AML-193 (cell line): Measurements from ENCODE around the gene CCDC110.
A peak's percentile ranks its signal among the peaks of the same experiment; 100 is the strongest.

Source experiments
- DNase-seq, 2 experiments: peaks; one replicate each; lab custom pipeline; 2025; lab: John Stamatoyannopoulos, UW

CCDC110 gene

GRCh38 chr4:185421366-185422124 lies 50.0 kb downstream of the CCDC110 start:
- DNase-seq: no peak

- DNase-seq: no peak
These were observed 54.6 kb downstream of the CCDC110 start for GRCh38 chr4:185416955-185417354.

- no peak for DNase-seq
These were observed 59.1 kb downstream of the CCDC110 start for GRCh38 chr4:185412412-185412811.

GRCh38 chr4:185411849-185412248 lies 59.7 kb downstream of the CCDC110 start:
- no peak for DNase-seq

GRCh38 chr4:185408432-185408831 lies 63.1 kb downstream of the CCDC110 start:
- no peak for DNase-seq

GRCh38 chr4:185405296-185405999 lies 66.1 kb downstream of the CCDC110 start:
- no peak for DNase-seq

GRCh38 chr4:185404031-185404430 lies 67.5 kb downstream of the CCDC110 start:
- DNase-seq: no peak

- no peak for DNase-seq
These were observed 72.1 kb downstream of the CCDC110 start for GRCh38 chr4:185399466-185399865.

GRCh38 chr4:185398618-185399017 lies 72.9 kb downstream of the CCDC110 start:
- no peak for DNase-seq

GRCh38 chr4:185396724-185397385 lies 74.7 kb downstream of the CCDC110 start, which contains the start of gene ANKRD37:
ANKRD37 (plus strand) TSS chr4:185396841; CDS start chr4:185396924, 83 bp downstream.
- no peak for DNase-seq

GRCh38 chr4:185395956-185396723 lies 75.4 kb downstream of the CCDC110 start:
- DNase-seq: peak; percentile 84 to 89

- DNase-seq: no peak
These were observed 76.1 kb downstream of the CCDC110 start, which contains the start of gene LRP2BP for GRCh38 chr4:185395238-185395955. LRP2BP (minus strand) TSS chr4:185395924; CDS start chr4:185378186, 17,738 bp downstream.
